Right renal cortex interstitium (tissue), 3 donors: ENCODE measurements around the gene TRAF1. TPM values are rescaled to one million over a fixed set of nuclear protein-coding genes. Genes with fewer than 3 reads are reported as not detected.

Experiments
- DNase-seq, 3 donors: peaks; one replicate each; pipeline ENCODE4 v3.0.0-alpha.2; 2013; ENCODE audit warnings: low read depth in 3 of 3, low spot score in 2 of 3
- polyA plus RNA-seq, 3 donors: library from polyadenylated mRNA; unstranded; fragments of 120-200 nt; gene quantifications; one replicate each; pipeline ENCODE4 v1.2.1, GENCODE V29; 2013; ENCODE audit not compliant: insufficient read length in 3 of 3

TRAF1 gene
- polyA plus RNA-seq, 3 donors = 4.1 to 5.4 (median 4.5) TPM

DNA sequence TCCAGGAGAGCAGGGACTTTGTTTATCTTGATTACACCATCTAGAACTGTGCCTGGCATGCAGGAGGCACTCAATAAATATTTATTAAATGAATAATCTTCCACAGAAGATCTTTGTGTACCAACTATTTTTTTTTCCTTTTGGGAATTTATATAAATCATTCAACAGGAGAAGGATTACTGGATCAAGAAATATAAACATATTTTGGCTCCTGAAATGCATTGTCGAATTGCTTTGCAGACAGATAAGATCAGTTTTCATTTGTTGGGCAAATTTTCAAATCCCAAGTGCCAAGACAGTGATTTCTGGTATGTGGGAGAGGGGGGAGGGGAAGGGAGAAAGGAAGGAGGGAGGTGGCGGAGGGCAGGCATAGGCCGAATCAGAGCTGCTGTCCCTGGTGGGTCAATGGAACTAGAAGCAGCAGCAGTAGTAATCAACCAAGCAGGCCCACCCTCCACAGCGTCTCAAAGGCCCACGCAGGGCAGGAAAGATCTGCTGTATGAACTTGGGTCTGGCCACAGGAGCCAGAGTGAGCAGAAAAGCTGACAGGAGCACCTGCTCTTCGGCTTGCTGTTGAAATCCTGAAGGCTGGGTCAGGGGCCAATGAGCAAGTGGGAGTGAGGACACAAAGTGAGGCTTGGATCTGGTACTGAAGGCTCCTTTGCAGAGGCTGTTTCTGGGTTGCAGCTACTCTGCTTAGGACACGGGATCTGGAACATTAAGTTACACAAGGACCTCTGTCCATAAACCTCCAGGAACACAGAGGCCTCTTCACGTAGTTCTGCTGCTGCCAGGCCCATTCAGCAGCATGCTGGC lies 15.8 kb upstream of the TRAF1 start:
- DNase-seq = no peak

DNA sequence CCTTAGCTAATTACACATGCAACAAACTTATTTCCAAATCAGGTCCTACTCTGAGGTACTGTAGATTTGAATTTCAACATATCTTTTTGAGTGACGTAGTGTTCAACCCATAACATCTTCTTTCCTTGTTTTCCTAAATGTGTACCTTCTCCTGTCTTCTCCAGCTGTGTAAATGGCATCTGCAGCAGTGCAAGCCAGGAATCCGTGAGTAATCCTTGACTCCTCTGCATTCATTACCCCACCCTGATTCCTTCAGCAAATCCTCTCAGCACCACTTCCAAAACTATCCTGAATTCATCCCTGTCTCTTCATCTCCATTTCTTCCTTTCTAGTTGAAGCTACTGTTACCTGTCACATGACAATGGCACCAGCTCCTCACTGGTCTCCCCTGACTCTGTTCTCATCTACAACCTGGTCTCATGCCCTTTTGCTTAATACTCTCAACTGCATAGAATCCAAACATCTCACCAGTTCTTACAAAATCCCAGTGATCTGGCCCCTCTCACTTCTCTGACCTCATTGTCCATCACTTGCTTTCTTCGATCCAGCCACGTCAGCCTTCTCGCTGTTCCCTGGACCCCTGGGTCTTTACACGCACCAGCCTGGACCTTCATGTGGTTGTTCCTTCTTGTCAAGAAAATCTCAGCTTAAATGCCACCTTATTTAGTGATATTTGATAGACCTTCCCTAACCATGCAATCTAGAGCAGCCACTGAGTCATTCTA lies 14.6 kb upstream of the TRAF1 start:
- DNase-seq = no peak

DNA sequence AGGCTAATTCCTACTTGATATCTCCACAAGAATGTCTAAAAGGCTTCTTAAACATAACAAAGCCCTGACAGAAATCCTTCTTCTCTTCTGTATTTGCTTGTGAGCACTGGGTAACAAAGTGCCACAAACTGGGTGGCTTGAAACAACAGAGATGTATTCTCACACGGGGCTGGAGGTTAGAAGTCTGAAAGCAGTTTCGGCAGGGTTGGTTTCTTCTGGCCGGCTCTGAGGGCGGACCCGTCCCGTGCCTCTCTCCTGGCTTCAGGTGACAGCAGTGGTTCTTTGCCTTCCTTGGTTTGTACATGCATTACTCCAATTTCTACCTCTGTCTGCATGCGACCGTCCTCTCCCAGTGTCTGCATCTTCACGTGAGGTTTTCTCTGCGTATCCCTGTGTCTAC lies 14.0 kb upstream of the TRAF1 start:
- DNase-seq = no peak

DNA sequence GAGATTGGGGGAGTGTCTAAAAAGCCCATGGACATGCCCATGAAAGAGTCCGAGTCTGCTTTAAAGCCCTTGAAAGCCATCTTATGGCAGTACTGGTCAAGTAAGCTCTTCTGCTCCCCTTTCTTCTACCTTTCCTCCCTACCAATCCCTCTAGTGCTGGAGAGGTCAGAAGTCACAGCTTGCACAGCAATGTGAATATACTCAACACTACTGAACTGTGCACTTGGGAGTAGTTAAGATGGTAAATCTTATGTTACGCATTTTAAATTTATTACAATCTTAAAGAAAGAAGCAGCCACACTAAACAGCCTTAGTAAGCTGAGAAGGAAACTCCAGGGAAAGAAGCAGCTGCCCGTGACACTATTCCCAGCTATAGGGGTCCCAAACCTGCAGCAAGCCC lies 12.3 kb upstream of the TRAF1 start:
- no peak for DNase-seq

DNA sequence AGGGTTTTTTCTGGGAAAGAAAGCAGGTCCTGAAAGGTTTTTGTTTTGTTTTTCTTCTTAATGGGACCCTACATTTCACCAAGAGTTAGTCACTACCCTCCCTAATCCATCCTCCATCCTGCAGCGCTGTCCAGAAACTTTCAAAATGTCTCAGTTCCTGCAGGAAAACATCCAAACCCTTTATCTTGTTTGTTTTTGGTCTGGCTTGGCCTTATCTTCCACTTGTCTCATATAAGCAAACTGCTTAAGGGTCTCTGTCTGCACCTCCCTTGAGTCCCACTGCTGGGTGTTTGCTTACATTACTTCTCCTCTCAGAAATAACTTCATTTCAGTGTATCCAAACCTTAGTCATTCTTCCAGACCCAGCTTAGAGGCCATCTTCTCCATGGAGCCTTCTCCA lies 11.0 kb upstream of the TRAF1 start:
- DNase-seq = no peak

DNA sequence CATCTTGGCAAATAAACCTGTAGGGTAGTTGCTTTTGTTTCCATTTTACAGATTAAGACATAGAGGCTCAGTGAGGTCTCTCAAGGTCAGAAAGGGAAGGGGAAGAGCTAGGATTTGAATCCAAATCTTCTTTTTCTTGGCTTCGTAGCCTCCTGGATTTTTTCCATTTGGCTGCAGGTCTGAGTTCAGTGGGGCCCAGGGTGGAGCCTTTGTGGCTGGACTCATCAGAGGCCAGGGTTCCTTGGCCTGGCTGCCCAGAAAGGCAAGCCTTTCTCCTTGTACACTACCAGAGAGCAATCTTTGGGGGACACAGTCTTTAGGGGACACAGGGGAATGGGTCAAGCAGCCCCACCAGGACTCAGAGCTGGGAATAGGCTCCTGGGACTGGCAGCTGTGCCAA lies 10.5 kb upstream of the TRAF1 start:
- DNase-seq = no peak

DNA sequence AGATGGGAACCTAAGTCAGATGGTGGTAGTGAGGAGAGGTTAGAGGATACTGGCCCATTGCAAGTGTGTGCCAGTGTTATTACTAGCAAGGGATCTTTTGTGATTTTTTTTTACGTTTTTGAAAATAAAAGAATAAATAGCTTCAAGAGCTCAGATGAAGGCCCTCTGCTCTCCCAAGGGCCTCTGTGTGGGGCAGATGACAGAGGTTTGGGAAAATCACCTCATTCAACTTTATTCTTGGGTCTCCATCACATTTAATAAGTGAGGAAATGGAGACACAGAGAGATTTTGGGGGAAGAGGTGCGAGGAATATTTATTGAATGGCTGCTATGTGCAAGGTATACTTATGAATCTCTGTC lies 10.1 kb upstream of the TRAF1 start:
- no peak for DNase-seq

DNA sequence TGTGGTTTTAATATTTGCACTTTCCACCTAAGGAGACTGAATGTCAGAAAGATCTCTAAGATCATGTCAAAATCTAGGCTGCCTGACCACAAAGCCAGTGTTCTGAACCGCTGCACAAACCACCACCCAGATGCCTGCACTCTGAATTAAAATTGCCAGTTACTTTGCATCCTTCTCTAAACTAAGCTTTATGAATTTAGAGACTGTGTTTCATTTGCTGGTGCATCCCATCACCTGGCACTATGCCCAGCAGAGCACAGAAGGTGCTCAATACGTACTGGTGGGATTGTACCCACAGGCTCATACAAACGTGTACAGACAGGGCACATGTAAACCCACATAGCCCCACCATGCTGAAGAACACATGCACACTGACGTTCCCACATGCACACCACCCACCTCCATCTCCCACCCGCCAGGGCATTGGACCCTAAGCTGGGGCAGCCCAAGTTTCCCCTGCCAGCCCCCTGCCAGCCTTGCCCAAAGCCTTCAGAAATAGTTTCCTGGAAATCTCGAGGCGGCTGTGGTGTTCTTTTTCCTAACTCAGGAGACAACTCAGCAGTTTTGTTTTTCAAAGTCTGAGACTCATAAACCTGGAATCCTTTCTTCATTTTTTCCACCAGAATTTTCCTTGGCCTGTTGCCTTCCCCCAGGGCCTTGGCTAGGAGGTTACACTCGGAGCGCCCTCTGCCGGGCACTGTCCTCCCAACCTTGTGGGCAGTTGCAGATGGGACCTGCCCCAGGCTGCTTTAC lies 9.6 kb upstream of the TRAF1 start:
- no peak for DNase-seq

DNA sequence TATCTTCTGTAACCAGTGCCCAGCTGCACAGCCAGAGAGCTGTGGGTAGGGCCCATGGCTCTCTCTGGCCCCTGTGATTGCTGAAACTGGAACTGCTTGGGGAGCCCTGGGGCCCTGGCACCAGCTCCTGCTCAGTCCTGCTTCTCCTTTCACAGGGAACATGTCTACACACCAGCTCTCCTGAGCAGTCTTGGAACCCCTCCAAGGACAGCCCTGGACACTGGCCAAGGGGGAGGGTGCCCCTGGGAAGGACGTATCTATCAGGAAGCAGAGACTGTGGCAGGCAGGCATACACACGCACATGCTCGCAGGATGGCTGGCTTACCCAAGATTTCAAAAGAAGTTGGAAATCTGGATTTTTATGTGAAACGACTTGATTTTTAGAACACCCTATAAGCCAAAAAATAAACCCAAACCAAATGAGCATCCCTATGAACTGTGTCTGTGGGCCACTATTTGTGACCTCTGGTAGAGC lies 8.8 kb upstream of the TRAF1 start:
- no peak for DNase-seq

DNA sequence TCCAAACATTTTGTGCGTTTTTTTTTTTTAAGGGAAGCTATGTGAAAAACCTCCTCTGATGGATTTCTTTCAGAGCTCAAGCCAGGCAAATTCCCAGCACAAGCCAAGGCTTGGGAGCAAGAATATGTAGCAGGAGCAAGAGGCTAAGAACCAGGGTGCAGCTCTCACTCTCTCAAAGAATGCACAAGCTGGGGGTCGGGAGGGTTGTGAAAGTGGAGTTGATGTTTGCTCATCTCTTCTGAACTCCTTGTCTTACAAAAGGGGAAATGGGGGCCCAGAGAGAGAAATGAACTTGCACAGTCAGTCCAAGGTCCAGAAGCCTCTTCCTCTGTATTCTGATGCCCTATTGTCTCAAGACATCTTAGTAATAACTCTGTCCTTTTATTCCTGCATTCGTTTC lies 7.7 kb upstream of the TRAF1 start:
- no peak for DNase-seq

DNA sequence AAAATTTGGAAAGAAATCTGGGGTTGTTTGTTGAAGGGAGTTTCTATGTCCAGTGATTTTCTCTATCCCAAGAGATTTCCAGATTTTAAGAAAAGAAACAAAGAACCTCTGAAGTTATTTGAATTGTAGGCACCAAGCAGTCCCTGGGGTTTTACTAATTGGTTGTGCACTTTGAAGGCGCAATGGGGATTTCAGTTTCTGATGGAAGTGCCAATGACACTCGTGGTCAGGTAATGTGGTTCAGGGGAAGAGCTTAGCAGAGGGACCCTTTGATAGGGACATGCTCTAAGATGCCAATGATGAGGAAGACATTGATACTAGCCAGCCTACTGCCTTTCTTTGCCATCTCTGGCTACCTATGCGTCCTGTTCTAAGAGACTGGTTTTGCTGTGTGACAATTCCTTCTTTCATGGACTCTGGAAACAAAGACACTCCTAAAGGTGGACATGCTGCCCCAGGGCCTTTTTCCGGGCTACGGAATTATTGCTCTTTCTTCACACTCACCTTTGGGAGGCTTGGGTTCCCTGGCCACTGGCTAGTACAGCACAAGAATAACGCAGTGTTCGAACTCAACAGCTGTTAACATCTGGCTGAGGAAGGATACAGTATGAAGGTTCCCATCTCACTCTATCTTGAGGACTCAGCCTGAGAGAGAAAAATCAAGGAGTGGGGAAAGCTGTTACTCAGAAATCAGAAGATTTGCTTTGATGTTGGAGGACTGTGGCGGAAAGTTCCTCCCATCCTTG lies 6.9 kb upstream of the TRAF1 start:
- no peak for DNase-seq

DNA sequence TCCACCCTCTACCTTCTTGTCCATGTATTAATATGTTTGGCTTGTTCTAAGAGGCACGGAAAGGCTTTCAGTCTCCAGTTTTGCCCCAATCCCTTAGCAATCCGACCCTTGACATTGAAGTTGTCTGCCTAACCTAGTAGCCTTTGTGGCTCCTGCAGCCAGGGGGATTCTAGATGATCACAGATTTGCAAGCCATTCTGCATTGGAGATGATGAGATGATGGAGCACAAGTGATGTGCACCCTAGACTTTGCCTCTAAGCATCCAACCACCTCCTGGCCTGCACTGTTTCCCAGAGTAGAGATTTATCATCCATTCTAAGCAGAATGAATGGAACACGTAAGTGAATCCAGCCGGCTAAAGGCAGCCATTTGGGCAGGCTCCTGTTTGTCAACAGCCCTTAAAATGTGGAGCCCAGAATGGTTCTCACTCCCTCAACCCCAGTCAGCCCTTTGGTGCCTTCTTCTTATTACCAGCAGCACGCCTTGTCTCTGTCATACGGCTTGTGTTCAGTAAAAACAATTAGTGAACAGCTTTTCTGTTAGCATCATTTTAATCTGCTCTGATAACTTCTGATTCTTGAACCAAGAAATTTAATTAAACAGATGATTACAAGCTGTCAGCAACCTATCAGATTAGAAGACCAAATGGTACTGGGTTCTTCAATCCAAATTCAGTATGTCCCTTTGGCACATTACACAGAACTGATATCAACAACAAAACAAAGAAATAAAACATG lies 5.7 kb upstream of the TRAF1 start:
- DNase-seq = no peak

DNA sequence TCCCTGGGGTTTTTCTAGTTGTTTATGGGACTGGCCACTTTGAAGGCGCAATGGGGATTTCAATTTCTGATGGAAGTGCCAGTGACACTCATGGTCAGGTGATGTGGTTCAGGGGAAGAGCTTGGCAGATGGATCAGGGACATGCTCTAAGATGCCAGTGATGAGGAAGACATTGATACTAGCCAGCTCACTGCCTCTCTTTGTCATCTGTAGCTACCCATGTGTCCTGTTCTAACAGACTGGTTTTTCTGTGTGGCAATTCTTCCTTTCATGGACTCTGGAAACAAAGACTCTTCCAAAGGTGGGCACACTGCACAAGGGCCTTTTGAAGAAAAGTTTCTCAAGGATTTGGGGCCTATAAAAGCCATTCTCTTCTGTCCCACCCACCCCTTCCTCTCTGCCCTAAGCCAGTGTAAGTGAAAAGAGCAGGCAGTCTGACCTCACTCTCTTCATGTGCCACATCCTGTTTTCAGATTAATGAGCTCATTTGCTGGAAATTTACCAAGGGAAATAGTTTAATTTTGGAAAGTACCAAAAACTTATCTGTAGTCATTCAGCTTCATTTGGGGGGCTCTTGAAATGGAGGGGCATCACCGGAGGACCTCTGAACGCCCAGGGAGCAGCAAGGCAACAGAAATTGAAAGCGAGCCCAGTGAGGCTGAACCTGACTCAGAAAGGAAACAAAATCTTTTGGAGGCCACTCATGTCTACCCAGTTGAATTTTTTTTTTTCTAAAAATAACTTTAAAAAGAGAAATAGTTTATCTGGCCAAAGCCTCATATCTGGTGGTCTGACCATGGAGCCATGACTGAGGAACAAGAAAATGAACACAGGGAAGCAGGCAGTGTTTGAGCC lies 4.9 kb upstream of the TRAF1 start:
- no peak for DNase-seq

DNA sequence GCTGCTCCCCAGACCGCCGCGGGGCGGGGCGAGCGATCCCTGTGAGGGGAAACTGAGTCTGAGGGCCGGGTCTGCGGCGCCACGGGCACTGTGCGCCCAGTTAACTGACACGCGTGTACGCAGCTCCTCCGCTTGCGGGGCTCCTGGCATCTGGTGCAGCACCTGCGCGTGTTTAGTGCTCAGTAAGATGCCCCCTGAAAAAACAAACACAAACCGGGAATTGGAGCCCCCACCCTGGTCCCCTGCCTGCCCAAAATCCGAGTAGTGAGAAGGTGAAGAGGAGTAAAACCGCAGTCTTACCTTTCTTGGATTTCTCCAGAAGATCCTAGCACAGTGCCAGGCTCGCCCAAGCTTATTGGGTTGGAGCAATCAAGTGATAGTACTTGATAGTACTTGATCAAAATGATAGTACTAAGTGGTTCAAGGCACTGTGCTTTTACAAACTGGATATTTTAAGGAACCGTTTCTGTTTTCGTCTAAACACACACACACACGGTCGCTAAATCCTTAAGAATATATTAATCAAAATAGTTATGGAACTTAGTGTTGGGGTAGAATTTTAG lies 2.7 kb upstream of the TRAF1 start:
- no peak for DNase-seq

DNA sequence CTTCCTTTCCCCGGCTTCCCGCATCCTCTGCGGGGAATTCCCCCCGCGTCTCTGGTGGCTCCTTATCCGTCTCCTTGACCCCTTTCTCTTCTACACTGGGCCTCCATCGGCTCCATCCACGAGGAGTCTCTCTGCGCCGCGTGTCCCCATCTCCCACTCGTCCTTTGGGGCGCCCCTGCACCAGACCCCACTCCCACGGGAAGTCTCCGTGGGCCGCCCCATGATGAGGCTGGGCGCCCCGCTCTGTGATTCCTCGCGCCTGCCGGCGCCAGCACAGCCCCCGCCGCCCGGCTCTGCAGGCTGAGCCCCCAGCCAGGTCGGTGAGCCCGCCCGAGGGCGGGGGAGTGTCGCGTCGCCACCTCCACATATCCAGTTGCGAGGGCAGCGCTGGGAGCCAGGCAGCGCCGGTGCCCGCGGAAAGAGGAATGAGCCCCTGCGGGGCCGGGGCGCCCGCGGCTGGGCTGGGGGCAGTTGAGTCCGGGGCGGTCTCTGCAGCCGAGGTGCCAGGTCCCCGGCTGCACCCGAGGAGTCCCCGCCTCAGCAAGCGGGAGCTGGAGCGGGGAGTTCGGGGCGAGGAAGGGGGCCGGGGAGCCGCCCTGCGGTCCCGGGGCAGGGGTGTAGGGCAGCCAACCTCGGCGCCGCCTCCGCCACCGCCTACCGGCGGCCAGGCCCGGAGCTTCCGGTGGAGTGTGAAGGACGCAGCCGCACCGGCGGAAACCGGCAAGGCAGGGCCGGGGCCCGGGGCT lies 2.1 kb upstream of the TRAF1 start:
- no peak for DNase-seq

DNA sequence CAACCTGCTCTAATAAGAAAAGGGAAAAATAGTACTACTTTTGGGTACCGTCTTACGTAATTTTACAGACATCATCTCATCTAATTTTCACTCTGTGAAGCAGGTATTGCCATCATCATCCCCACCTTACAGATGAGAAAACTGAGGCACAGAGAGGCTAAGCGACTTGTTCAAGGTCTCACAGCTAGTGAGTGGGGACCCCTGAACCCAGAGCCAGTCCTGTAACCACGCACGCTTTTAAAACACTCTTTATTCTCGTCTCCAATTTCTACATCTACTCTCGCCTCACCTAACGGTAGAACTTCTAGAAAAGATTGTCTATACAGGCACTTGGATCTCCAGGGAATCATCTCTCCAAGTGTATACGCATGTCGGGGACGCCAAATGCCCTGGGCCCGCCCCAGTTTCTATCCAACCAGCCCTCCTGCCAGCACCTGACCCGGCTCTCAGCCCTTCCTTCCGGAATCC lies 1.5 kb upstream of the TRAF1 start:
- DNase-seq = no peak

DNA sequence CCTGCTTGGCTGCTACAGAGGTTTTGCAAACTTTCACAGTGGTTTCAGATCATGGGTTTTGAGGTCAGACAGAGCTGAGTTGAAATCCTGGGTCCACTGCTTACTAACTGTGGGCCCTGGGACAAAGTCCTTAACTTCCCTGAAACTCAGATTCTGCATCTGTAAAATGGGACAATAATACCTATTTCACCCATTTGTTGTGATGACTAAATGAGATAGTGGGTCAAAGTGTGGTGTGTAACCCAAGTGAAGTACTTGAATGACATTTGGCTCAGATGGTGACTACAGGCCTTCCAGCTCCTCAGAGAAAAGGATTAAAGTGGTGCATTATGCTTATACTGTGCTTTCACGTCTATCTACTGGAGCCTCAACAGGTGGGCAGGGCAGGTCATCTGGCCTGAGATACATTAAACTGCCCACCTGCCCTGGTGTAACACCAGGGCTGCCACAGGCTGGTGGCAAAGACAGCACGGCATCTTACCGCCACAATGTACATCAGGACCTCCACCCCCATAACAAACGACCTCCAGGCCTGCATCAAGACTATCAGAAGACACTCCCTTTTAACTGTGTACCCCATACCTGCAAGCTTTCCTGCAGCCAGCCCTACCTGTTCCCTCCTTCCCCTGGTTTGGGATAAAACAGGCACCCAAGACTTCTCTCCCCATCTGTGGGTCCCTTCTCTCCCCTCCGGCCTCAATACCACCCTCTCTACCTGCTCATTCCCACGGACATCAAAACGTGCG lies 846 bp upstream of the TRAF1 start:
- no peak for DNase-seq
